HCT116 (cell line): ENCODE results near the gene ALKBH8. TPM values are rescaled to one million over a fixed set of nuclear protein-coding genes. Genes with fewer than 3 reads are reported as not detected.

Source experiments
- ATAC-seq: fragments of 200-7000 bp; cut with Tn5 transposase; 2 replicates; pipeline ENCODE4 v1.9.1; 2020; ENCODE audit warnings: mild to moderate bottlenecking, moderate library complexity
- BruUV-seq: library from RNA; stranded (reverse); fragments of 400-500 nt; replicated peaks from 2 replicates; lab custom pipeline; 2021; lab: Mats Ljungman, UMichigan
- CTCF ChIA-PET: fragments of 300-600 bp; sonication (Branson Sonifier 250); formaldehyde crosslinking; loops from one replicate; lab custom pipeline; 2021; ENCODE audit warnings: antibody characterized with exemption; lab: Charles Lee
- POLR2A ChIA-PET: fragments of 300-600, 350-600 bp; sonication (Branson Sonifier 250); formaldehyde crosslinking; loops from one replicate; lab custom pipeline; 2021; ENCODE audit warnings: antibody characterized with exemption; lab: Charles Lee
- RAD21 ChIA-PET, 2 experiments: fragments of 300-600 bp; sonication (Branson Sonifier 250); formaldehyde crosslinking; loops; one replicate each; lab custom pipeline; 2023; ENCODE audit warnings: low total read pairs in 2 of 2; ENCODE audit not compliant: uncharacterized antibody in 2 of 2, unreplicated experiment in 2 of 2, low non-redundant PET in 1 of 2; lab: Charles Lee
- DNase-seq: peaks from one replicate; pipeline ENCODE4 v3.0.0-alpha.2; 2010; ENCODE audit warnings: low read depth, low spot score
- H2AFZ ChIP-seq: fragments of 200-600 bp; shearing (Covaris generic), sonication (generic); 2 replicates; pipeline ENCODE4 v1.6.1; 2017; ENCODE audit warnings: low read depth, mixed run types, mixed read lengths, antibody characterized with exemption, low read length; ENCODE audit not compliant: poor library complexity, severe bottlenecking
- H3K27ac ChIP-seq: 2 replicates; pipeline ENCODE4 v1.5.1; 2012; ENCODE audit warnings: low read depth, low read length
- H3K27me3 ChIP-seq: fragments of 200-600 bp; sonication (generic); 2 replicates; pipeline ENCODE4 v1.6.1; 2016; ENCODE audit warnings: mixed run types, low read length, mixed read lengths; ENCODE audit not compliant: insufficient read depth
- H3K36me3 ChIP-seq, 2 experiments: fragments of 200-500 bp in 1 of 2; fragments of 200-600 bp in 1 of 2; sonication (Bioruptor generic) in 1 of 2; sonication (generic) in 1 of 2; 2 replicates each; pipeline versions ENCODE4 v1.5.1 to v1.6.1; 2014 to 2016; ENCODE audit warnings: low read length in 2 of 2, inconsistent platforms in 1 of 2, mixed read lengths in 1 of 2, mixed run types in 1 of 2; ENCODE audit not compliant: insufficient read depth in 2 of 2, control insufficient read depth in 1 of 2
- H3K4me1 ChIP-seq, 2 experiments: fragments of 200-600 bp in 1 of 2; sonication (generic) in 1 of 2; 2 replicates each; pipeline versions ENCODE4 v1.5.1 to v1.6.1; 2012 to 2017; ENCODE audit warnings: low read length in 2 of 2, inconsistent platforms in 1 of 2, mild to moderate bottlenecking in 1 of 2, mixed read lengths in 1 of 2, mixed run types in 1 of 2, moderate library complexity in 1 of 2; ENCODE audit not compliant: insufficient read depth in 2 of 2, control insufficient read depth in 1 of 2
- H3K4me2 ChIP-seq: fragments of 200-600 bp; sonication (generic); 2 replicates; pipeline ENCODE4 v1.6.1; 2017; ENCODE audit warnings: mixed run types, low read length, mixed read lengths
- H3K4me3 ChIP-seq, 2 experiments: fragments of 200-600 bp in 1 of 2; sonication (generic) in 1 of 2; replicated peaks in 1 of 2; 2 replicates each; pipeline ENCODE4 v1.5.1; 2011 to 2016; ENCODE audit warnings: low read length in 2 of 2, control low read depth in 1 of 2, low read depth in 1 of 2, mild to moderate bottlenecking in 1 of 2, mixed read lengths in 1 of 2, mixed run types in 1 of 2
- H3K79me2 ChIP-seq: fragments of 200-600 bp; sonication (generic); 2 replicates; pipeline ENCODE4 v1.6.1; 2017; ENCODE audit warnings: mild to moderate bottlenecking, mixed run types, low read length, moderate library complexity, mixed read lengths; ENCODE audit not compliant: insufficient read depth
- H3K9ac ChIP-seq: fragments of 200-600 bp; sonication (generic); 2 replicates; pipeline ENCODE4 v1.6.1; 2016; ENCODE audit warnings: low read length, mixed read lengths
- H3K9me2 ChIP-seq: fragments of 200-600 bp; sonication (generic), shearing (Covaris generic); 2 replicates; pipeline ENCODE4 v1.6.1; 2017; ENCODE audit warnings: mixed run types, mild to moderate bottlenecking, moderate library complexity; ENCODE audit not compliant: insufficient read depth
- H3K9me3 ChIP-seq, 2 experiments: fragments of 200-500 bp in 1 of 2; fragments of 200-600 bp in 1 of 2; sonication (Bioruptor generic) in 1 of 2; sonication (generic) in 1 of 2; 2 replicates each; pipeline ENCODE4 v1.6.1; 2014 to 2017; ENCODE audit warnings: low read length in 2 of 2, mixed read lengths in 2 of 2, inconsistent platforms in 1 of 2, low read depth in 1 of 2, mild to moderate bottlenecking in 1 of 2, mixed run types in 1 of 2, moderate library complexity in 1 of 2; ENCODE audit not compliant: control insufficient read depth in 1 of 2, insufficient read depth in 1 of 2
- H4K20me1 ChIP-seq: fragments of 200-600 bp; sonication (generic), shearing (Covaris generic); 2 replicates; pipeline ENCODE4 v1.6.1; 2017; ENCODE audit warnings: mixed run types, mild to moderate bottlenecking, moderate library complexity; ENCODE audit not compliant: insufficient read depth
- TCF7L2 ChIP-seq: IDR thresholded peaks from 2 replicates; pipeline ENCODE4 v1.7.0; 2011; ENCODE audit warnings: borderline replicate concordance, inconsistent platforms; ENCODE audit not compliant: insufficient read depth, insufficient read length; ENCODE audit errors: extremely low read depth
- intact Hi-C: fragments of 100-400 bp; cut with micrococcal nuclease; formaldehyde crosslinking; loops from 2 replicates; pipeline ENCODE4 v1.10.0; 2022
- total RNA-seq: library from RNA; stranded (reverse); gene quantifications from one replicate; pipeline ENCODE4 v1.2.1, GENCODE V29; 2021; ENCODE audit not compliant: unreplicated experiment

ALKBH8 gene
- total RNA-seq, 1 experiment from 2014 or later: 11.6 TPM

GRCh38 chr11:107453594-107454286 is 111.8 kb downstream of the ALKBH8 start:
- Histone ChIP-seq H3K9me3 (no peaks in the 10 kb centered on the region), H3K9ac (no peak overlapping the region), H3K27ac (no peak overlapping the region), H3K4me3 (no peak overlapping the region), H3K4me1 (peaks cover 7 to 13% of the 10 kb centered on the region in 2 experiments; a peak in 2 of 4 replicates), H3K36me3 (no peaks in the 10 kb centered on the region; a peak in 1 of 4 replicates), H3K9me2 (no peaks in the 10 kb centered on the region), H3K79me2 (peaks cover 56% of the 10 kb centered on the region), H4K20me1 (no peaks in the 10 kb centered on the region), H3K27me3 (no peaks in the 10 kb centered on the region), H3K4me2 (no peak overlapping the region), H2AFZ (no peak overlapping the region)
- POLR2A ChIA-PET: no interaction called here
- RAD21 ChIA-PET: no interaction called here
- intact Hi-C loops: no loop called here
- no peak for TF ChIP-seq TCF7L2
- CTCF ChIA-PET: no interaction called here
- ATAC-seq (no peak), DNase-seq (no peak)
- BruUV-seq: no TSS peak

Other genes starting within 250 kb of the ALKBH8 start
- 7.0 TPM for gene CWF19L2, start 107.9 kb downstream of the ALKBH8 start, total RNA-seq
- 2.9 TPM for gene ELMOD1, start 25.4 kb upstream of the ALKBH8 start, total RNA-seq
- not detected for gene SLN, start 146.3 kb upstream of the ALKBH8 start, total RNA-seq